GM19240 (cell line): Measurements from ENCODE around the gene CSNK1G1.
"Not testable (repeated sequence)": the region's sequence is repeated elsewhere in the genome, so short reads cannot be mapped to it uniquely, and the experiment has no call there.

Experiments used
- DNase-seq: peaks from one replicate; pipeline ENCODE4 v3.0.0; 2011; ENCODE audit warnings: low spot score; ENCODE audit not compliant: insufficient read length

Gene CSNK1G1

DNA sequence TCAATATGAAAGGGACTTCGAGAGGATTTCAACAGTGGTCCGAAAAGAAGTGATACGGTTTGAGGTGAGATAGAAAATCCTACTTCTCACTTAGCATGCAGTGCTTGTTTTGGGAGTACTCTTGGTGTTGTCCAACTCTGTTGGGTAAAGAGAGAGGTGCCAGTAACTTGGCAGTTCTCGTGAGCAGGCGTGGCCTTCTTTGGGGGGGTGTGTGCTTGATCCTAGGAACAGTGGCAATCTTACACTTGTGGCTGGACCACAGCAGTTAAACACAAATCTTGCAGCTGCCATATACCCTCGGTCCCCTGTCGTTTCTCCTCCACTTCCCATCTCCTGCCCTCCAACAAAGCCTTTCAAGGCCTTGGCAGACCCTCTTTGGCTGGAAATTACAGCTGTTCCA, 219.6 kb downstream of the CSNK1G1 start:
- no peak for DNase-seq

DNA sequence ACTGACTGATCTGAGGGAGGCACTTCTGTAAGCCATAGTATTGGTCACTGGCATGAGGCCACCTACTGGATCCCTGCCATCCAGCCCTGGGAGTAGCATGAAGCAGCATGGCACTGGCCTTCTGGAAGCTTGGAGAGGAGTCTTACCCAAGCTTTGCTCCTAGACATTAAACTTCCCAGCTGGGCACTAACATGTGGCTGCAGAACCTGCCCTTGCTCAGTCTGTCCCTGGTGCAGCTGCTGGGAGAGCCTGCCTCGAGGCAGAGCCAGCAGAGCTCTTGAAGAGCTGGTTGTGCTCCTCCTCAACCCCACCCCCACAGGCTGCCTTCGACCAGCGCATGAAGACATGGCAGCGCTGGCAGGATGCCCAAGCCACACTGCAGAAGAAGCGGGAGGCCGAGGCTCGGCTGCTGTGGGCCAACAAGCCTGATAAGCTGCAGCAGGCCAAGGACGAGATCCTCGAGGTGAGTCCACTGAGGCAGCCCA, 221.6 kb downstream of the CSNK1G1 start:
- no peak for DNase-seq

DNA sequence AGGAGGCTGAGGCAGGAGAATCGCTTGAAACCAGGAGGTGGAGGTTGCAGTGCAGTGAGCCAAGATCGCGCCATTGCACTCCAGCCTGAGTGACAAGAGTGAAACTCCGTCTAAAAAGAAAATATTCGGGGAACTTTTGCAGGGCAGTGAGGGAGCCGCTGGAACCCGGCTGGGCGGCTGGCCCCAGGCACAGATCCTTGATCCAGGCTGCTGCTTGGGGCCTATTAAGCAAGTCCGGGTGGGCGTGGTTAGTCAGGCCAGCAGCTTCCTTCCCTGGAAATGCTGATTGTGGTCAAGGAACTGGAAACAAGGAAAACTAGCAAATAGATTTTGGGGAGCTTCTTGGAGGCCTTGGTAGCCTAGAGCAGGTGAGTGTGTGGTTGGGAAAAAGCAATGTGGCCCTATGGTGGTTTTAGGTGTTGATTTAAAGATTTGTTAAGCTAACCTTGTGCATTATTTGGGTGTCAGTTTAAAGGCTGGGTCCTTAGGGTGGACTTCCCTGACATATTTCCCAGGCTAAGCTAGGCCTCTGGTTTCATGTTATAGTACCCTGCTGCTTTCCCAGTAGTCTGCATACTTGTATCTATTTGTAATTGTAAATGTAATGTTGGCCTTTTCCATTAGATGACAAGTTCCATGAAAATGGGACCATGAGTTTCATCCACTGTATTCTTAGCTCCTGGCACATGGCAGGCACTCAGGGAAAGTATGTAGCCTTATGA, 222.2 kb downstream of the CSNK1G1 start:
- DNase-seq: no peak

GRCh38 chr15:64132217-64132616, 223.8 kb downstream of the CSNK1G1 start:
- DNase-seq: no peak

- no peak for DNase-seq
Observed at GRCh38 chr15:64131547-64131946, 224.4 kb downstream of the CSNK1G1 start.

DNA sequence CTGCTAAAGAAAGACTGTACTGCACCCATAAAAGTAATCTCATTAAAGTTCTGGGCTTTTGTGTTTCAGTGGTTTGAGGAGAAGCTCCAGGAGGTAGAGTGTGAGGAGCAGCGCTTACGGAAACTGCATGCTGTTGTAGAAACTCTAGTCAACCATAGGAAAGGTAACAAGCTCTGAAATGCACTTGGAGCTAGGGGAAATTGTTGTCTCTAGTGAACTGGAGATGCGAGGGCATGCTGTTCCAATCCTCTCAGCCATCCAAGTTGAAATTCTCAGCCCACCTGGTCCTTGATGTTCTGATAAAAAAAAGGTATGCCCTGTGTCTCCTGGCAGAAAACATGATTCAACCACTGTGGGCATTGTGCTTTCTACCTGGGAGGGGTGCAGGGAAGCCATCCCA, 225.8 kb downstream of the CSNK1G1 start:
- DNase-seq: no peak

GRCh38 chr15:64127521-64128270, 228.3 kb downstream of the CSNK1G1 start:
- DNase-seq: no peak

GRCh38 chr15:64125978-64126377, 230.0 kb downstream of the CSNK1G1 start:
- DNase-seq: no peak

- DNase-seq: no peak
Observed at GRCh38 chr15:64122936-64123351, 233.0 kb downstream of the CSNK1G1 start.

DNA sequence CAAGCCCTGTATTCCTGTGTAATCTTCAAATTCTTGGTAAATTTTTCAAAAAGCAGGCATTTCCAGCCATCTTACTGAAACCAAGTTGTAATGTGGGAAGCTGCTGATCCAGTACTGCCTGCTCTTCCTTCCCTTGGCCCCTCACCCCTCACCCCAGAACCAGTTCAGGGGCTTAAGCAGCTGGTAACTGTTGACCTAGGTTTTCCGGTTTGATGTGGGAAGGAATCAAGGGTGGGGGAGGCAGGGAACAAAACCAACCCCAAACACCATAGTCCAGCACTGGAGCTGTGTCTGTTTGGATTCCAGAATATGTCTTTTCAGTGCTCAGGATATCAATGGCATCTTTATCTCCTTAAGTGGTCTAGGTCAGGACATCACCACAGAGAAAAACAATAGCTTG, 233.5 kb downstream of the CSNK1G1 start:
- DNase-seq: no peak

- DNase-seq: no peak
Observed at GRCh38 chr15:64121614-64122013, 234.4 kb downstream of the CSNK1G1 start.

- not testable (repeated sequence) for DNase-seq
Observed at GRCh38 chr15:64120322-64120721, 235.7 kb downstream of the CSNK1G1 start.

GRCh38 chr15:64117759-64118487, 238.1 kb downstream of the CSNK1G1 start:
- no peak for DNase-seq
